GM19025 (cell line): ENCODE results near the gene DYRK4.
A peak's percentile ranks its signal among the peaks of the same experiment; 100 is the strongest.
"Not testable (repeated sequence)": the region's sequence is repeated elsewhere in the genome, so short reads cannot be mapped to it uniquely, and the experiment has no call there.

Experiments used
- ATAC-seq: cut with Tn5 transposase; IDR thresholded peaks from one replicate; pipeline ENCODE4 v1.9.1; 2021; ENCODE audit warnings: mild to moderate bottlenecking, low read depth, moderate library complexity; ENCODE audit not compliant: unreplicated experiment

The DYRK4 gene, protein sequence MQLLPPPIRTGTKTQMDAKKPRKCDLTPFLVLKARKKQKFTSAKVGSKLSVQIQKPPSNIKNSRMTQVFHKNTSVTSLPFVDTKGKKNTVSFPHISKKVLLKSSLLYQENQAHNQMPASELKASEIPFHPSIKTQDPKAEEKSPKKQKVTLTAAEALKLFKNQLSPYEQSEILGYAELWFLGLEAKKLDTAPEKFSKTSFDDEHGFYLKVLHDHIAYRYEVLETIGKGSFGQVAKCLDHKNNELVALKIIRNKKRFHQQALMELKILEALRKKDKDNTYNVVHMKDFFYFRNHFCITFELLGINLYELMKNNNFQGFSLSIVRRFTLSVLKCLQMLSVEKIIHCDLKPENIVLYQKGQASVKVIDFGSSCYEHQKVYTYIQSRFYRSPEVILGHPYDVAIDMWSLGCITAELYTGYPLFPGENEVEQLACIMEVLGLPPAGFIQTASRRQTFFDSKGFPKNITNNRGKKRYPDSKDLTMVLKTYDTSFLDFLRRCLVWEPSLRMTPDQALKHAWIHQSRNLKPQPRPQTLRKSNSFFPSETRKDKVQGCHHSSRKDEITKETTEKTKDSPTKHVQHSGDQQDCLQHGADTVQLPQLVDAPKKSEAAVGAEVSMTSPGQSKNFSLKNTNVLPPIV

DNA sequence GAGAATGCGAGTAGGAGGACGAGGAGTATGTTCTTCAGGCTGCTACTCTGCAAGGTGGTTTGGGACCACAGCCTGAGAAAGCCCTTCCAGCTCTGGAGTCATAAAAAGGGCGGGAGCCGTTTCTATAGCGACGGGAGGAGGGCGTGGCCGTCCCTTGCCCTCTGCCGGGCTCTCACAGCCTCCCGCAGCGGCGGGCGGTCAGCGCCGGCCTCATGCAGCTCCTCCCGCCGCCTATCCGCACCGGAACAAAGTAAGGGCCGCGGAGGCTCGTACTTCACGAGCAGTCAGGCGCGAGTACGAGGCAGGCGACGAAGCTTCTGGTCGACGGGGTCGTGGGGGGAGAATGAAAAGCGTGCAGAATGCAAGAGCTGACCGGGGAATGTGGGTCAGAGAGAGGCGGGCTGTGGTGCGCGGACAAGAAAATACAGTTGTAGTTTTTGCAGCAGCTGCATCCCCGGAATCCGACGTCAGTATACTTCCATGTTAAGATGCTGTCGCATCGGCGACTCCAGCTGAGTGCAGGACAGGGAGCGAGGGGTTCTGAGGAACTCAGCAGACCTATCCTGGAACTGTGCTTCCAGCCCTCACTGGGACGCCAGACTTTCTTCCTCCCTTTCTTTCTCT is at the start of gene DYRK4:
Gene DYRK4, plus strand, starts transcription at position 175 of the 624 bp plus-strand sequence. Its CDS starts 38 bp downstream, at position 213.
- no peak for ATAC-seq

DNA sequence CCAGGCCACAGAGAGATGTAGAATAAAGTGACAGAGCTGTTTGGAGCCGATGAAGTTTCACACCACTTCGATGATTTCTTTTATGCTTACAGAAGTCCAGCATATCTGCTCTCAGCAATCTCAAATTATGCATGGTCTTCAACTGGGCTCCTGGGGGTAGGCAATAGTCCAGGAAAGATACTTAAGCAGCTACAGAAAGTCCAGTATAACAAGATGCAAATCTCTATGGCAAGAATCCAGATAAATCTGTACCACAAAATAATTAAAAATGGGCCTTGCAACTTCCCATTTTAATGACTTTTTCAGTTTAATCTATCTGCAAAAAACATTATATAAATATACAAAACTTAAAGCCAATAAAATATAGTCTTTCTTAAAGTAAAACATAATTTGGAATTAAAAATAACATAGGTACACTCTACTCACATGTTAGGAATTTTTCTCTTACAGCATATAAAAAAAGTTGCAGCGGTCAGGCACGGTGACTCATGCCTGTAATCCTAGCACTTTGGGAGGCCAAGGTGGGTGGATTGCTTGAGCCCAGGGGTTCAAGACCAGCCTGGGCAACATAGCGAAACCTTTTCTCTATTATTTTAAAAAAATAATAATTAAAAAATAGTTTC is 43.8 kb upstream of the DYRK4 start:
- ATAC-seq: no peak

GRCh38 chr12:4523443-4523842 is 38.6 kb upstream of the DYRK4 start:
- ATAC-seq: not testable (repeated sequence)

DNA sequence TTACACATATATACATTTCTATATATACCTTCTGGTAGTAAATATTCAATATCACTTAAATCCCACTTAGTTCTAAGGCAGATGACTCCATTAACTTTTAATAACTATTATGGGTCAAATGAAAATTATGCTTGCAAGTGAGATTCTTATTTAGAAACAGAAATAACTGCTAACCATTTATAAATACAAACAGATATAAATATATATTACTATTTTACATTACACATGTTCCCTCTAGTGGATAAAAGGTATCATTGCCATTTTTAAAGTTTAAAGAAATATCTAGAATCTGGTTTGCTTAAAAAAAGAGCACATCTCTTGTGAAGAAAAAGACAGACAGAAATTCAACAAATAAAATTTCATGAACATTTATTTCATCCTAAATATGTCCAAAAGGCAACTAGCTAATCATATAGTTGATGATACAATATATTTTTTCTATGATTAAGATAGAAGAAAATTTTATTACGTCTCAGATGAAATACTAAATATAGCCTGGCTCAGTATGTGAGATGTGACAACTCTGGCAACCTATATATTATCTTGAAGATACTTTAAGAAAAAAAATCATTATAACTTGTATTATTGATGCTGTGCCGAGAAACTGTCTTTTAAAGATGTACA is 35.0 kb upstream of the DYRK4 start:
- no peak for ATAC-seq

DNA sequence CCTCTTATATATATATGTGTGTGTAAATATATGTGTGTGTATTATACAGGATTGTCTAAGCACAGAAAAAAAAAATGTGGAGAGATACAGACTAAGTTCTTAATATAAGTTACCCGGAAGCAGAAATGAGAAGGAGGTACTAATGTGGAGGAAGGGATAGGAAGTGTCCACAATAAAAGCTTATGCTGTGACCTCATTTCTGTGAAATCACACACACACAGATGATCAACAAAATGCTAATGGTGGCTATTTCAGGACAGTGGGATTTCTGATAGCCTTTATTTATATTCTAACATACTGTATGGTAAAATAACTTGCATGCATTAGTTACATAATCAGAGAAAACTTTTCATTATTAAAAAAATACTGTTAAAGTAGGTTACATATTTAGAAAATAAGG is 31.8 kb upstream of the DYRK4 start:
- no peak for ATAC-seq

DNA sequence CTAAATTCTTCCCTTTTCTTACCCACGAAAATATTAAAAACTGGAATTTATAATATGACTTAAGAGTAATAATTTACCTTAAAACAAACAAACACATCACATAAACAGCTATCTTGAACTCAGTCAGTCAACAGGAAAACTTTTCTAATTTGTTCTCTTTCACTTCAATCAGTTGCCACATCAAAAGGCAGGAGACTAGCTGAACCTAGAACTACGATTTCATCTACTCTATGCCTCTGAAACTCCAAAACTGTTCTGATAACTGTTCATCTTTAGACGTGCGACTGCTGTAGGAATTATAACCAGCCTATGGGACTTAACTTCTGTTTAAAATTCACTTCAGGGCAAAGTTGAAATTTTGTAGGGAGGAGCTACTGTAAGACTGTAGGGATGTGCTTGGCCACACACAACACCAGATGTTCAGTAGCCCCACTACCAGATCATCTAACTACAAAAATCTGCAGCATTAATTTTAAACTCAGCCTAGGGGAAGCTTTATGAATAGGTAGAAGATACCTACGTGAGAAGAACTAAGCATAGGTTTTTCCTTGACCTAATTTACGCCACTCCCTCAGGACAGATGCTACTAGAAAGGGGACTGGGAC is 30.9 kb upstream of the DYRK4 start:
- ATAC-seq: no peak

- ATAC-seq: no peak
These were observed 26.9 kb upstream of the DYRK4 start for GRCh38 chr12:4535092-4535491.

DNA sequence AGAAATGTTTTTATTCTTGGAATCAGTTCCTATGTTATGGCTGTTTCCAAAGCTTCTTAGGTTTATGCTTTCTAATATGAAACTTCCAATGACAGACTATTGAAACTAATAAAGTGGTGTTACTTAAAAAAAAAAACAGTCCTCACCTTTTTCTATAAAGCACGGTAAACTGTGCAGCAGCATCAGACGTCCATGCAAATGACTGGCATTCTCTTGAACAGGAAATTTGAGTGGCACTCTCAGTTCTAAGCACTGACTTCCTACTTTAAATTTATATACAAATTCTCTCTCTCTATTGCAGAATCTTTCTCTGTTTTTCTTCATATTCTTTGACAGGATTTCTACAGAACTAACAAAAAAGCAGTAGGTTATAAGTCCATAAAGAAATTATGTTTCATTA is 26.1 kb upstream of the DYRK4 start:
- ATAC-seq: no peak

DNA sequence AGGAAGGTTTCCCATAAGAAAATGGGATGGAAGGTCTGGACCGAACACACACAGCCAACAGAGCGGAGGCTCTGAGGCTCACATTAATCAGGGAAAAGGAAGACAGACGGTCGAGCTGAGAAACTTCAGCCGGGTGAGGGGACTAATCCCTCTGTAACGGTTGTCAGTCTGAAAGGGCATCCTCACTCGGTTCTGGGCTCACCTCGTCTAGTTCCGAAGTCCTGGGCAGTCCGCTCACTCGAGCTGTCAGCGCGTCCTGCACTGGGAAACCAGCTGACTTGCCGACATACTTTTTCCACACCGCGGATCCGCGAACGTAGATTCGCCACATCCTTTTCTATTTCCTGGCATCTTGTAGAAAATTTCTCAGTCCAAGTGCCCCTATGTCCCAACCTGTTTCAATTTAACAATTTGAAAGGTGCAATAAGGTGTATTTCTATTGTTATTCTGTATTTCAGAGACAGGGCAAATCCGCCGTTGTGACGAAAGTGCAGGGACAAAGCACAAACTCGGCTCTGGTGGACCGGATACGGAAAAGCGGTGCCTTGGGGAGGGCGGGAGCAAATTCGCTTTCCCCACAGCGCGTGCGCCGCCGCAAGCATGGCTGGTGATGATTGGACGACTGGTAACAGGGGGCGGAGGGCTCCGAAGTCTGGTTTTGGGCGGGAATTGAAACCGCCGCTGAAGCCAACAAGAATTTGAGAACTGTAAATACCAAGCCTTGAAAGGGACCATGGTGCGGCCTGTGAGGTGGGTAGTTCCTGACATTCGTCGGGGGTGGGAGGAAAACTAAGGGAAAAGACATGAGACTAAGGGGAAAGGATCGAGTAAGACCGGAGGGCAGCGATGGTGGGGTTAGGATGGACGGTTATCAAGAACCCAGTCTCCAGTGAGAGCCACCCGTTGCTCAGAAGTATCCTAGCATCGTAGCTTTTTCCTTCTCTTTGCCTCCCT is 23.5 kb upstream of the DYRK4 start, which contains the start of gene RAD51AP1:
Gene RAD51AP1, plus strand, starts transcription at position 684 of the 954 bp plus-strand sequence. Its CDS starts 50 bp downstream, at position 734.
- peak; percentile 84 for ATAC-seq

DNA sequence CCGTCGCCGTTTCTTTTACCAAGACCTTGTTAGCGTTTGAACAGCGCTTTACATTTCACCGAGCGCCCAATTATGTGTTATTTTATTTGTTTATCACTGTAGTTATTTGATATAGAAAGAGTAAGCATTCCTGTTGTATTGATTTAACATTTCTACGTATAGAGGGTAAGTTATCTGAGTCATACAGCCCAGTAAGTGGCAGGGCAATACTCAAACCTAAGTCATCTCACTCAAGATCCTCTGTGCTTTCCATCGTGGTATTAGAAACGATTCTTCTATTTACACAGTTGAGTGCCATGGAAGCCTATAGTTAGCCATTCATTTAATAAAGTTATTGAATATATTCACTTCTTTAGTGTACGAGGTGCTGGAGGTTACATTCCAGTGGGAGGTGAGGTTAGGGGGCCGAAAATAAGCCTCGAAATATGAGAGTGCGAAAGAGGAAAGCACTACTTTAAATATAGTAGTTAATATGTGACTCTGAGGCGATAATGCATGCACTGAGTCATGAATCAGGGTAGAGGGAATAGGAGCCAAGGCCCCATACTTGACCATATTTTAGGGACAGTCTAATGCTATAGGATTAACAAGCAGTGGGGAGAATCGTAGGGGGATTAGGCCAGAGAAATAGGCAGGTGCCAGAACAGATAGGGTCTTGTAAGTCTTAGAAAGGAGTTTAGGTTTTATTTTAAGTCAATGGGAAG is 22.7 kb upstream of the DYRK4 start:
- ATAC-seq: no peak

- no peak for ATAC-seq
These were observed 21.8 kb upstream of the DYRK4 start for GRCh38 chr12:4540170-4540569.

DNA sequence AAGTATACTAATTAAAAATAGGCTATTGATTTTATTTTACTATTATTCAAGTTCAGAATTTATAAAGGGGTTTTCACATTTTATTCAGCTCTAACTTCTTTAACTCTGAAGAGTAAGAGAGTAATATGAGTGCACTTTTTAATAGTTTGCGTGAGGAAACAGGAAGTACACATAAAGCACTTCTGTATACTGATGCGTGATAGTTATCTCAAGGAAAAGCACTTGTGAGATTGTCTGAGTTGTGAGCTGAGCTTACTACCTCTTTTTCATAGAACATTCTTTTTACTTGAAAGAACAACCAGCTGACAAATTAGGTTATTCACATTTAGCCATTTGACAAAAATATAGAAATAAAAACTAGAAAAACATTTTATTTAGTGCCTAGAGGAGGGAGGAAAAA is 21.4 kb upstream of the DYRK4 start:
- ATAC-seq: no peak

GRCh38 chr12:4545195-4545594 is 16.8 kb upstream of the DYRK4 start:
- ATAC-seq: no peak

DNA sequence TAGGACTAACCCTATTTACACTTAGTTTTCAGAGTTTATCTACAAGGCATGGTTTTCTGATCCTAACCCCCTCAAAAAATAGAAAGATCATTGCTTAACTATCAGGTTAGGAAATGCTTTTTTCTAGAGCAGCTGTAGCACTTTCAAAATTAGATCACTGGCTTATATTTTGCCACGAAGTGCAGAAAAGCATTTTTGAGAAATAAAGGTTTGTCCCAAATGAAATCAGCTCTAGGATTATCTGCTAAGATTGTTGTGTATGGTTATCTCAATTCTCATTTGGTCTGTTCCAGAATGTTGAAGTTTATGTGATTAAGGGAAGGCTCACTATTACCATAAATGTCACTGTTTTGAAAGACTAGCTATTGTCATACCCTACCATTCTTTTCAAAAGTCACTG is 9.8 kb upstream of the DYRK4 start:
- no peak for ATAC-seq

GRCh38 chr12:4553943-4554342 is 8.1 kb upstream of the DYRK4 start:
- no peak for ATAC-seq

DNA sequence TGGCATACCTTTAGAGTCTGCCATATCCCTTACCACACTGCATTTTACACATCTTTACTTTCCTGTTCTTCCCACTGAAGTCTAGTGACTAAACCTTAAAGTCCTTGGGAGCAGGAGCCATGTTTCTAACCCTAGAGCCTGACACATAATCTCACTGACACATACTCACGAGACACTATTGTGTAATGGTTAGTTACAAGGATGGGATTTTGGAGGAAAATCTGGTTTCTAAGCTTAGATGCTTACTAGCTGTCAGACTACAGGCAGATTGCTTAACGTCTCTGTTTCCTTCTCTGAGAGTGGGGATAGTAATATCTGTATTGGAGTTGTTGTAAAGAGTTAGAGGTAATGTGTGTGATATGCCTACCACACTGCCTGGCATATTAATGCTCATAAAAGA is 6.2 kb upstream of the DYRK4 start:
- ATAC-seq: no peak

DNA sequence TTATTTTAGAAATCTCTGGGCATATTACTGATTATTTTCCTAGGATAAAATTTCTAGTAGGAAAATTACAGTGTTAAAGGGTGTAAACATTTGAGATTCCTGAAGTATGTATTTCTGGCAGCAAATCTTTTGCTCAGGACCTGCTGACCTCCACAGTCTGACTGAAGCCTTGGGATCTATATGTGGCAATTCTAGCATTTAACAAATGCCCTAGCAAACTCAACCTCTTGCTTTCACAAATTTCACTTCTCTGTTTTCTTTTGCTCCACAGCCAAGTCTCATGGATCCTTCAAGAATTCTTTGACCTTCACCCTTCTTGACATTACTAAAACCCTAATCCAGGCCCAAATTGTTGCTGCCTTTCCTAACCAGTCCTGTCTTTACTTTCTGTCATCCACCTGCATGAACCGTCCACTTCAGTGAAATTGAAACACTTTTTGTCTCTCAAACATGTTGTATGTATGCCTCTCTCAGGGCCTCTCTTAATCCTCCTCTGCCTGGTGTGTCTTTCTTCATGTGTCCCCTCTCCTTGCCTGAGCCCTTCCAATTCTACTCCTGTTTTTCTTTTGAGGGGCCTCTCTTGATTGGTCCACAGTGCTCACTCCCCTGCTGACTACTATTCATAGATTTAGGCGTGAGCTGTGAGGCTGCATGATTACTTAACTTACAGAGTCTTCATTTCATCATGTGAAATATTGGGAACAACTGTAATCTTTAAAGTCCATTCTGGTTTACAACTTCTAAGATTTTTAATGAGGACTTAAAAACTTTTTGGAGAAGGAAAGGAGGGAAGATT is 5.1 kb upstream of the DYRK4 start:
- no peak for ATAC-seq

DNA sequence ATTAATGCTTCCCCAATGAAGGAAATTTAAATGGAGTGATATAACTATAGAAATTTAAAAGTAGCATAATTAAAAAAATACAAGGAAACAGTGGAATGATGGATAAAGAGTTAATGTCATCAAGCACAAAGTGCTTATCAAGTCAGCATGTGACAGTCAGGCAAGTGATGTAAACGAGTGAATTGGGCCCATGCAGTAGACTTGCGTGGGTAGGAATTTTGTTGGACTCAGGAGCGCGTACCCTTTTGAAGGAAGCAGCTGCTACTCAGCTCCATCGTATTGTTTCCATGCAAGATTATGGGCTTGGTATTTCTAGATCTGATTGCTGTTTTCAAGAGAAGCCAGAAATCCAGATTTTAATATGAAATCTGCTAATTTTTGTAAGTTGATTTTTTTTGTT is 4.4 kb upstream of the DYRK4 start:
- ATAC-seq: no peak
